Tibial nerve (tissue), 4 donors: ENCODE measurements around the gene GYG2.

Source experiments
- EP300 ChIP-seq, 2 donors: sonication (generic); formaldehyde crosslinking; IDR thresholded peaks; one replicate each; pipeline ENCODE4 v1.6.1; 2017; ENCODE audit warnings: antibody characterized with exemption in 2 of 2, mild to moderate bottlenecking in 1 of 2
- POLR2A ChIP-seq, 2 donors: fragments of 450-650 bp; IDR thresholded peaks; one replicate each; pipeline ENCODE4 v1.6.1; 2017; ENCODE audit warnings: antibody characterized with exemption in 2 of 2, mild to moderate bottlenecking in 2 of 2, moderate library complexity in 2 of 2
- TF ChIP-seq, protein P1 (sequence below), 5 experiments: fragments of 200-600 bp in 3 of 5; fragments of 450-650 bp in 2 of 5; sonication (generic) in 3 of 5; IDR thresholded peaks; one replicate each; pipeline ENCODE4 v1.5.1; 2016 to 2019; ENCODE audit warnings: antibody characterized with exemption in 5 of 5, mild to moderate bottlenecking in 3 of 5, moderate library complexity in 2 of 5

DNA sequence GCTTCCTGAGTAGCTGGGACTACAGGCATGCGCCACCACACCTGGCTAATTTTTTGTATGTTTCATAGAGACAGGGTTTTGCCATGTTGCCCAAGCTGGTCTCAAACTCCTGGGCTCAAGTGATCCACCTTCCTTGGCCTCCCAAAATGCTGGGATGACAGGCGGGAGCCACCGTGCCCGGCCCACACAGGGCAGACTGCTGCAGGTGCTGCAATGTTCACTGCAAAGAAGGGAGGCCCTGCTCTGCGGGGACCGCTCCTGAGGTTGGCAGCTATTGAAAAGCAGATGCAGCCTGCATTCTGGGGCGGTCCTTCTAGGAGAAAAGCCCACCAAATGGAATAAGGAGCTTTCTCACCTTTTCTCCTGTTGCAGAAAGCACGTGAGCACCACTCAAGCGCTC, 95.4 kb downstream of the GYG2 start:
- TF ChIP-seq, protein P1, sequence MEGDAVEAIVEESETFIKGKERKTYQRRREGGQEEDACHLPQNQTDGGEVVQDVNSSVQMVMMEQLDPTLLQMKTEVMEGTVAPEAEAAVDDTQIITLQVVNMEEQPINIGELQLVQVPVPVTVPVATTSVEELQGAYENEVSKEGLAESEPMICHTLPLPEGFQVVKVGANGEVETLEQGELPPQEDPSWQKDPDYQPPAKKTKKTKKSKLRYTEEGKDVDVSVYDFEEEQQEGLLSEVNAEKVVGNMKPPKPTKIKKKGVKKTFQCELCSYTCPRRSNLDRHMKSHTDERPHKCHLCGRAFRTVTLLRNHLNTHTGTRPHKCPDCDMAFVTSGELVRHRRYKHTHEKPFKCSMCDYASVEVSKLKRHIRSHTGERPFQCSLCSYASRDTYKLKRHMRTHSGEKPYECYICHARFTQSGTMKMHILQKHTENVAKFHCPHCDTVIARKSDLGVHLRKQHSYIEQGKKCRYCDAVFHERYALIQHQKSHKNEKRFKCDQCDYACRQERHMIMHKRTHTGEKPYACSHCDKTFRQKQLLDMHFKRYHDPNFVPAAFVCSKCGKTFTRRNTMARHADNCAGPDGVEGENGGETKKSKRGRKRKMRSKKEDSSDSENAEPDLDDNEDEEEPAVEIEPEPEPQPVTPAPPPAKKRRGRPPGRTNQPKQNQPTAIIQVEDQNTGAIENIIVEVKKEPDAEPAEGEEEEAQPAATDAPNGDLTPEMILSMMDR (IDR thresholded peaks at IDR 0.05), result no peak
- TF ChIP-seq POLR2A (IDR thresholded peaks at IDR 0.05) (no peak), EP300 (IDR thresholded peaks at IDR 0.05) (no peak)
